Activated T-cell treated with anti-CD3 and anti-CD28 coated beads for 1 hour (primary cell): ENCODE results near the gene OR7D2.
"Not testable (repeated sequence)": the region's sequence is repeated elsewhere in the genome, so short reads cannot be mapped to it uniquely, and the experiment has no call there.

Experiments used
- DNase-seq: peaks from one replicate; pipeline ENCODE4 v3.0.0-alpha.2; 2020; ENCODE audit warnings: low read depth

OR7D2 gene

GRCh38 chr19:9178901-9179300 is at the start of gene OR7D2:
Gene OR7D2 (plus strand): TSS chr19:9178979. CDS start chr19:9185782, 6,803 bp downstream.
- no peak for DNase-seq

- no peak for DNase-seq
Observed at GRCh38 chr19:9130965-9131364, 47.8 kb upstream of the OR7D2 start.

DNA sequence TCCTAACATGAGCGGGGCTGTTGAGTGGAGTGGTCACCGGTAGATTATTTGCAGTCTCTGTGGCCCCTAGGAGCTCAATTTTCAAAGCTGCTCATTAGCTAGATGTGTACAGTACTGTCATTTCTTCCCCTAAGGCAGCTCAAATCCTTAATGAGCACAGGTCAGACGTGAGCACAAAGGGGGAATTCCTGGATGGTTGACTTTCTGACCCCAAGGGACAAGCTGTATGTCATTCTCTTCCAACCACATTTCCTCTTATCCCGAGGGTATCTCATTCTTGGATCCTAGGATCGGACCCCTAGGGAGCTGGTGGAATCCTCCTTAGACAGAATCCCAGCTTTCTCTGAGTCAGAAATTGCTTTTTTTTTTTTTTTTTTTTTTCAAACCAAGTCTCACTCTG is 46.4 kb upstream of the OR7D2 start:
- no peak for DNase-seq

GRCh38 chr19:9139609-9140158 is 39.1 kb upstream of the OR7D2 start:
- DNase-seq: no peak

DNA sequence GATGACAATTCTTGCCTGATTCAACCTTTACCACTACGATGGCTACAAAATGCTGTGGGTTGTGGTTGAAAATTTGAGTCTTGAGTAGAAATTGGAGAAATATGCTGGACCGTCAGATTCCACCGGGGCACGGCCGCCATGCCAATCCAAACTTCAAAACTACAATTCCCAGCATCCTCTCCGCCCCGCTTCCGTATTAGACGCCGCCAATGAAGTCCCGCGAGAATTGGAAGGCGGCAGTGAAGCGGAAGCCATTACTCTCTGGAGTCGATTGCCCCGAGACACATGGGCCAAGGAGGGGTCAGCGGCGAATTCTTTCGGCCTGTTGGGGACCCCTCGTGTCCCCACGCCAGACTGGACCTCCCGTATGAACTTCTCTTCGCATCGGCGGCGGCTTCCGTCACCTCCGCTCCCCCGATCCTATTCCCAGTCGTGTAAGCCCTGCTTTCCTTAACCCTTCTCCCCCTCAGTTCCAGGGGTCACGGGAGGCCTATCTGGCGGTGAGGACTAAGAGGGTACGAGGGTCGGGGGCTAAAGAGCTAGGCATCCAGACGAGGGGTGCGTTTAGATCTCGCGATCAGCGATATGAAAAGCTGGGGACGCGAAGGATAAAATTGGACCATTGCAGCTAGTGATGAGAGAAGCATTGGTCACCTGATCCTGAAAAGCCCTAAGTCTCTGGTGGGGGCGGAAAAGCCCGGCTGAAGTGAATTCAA is 38.5 kb upstream of the OR7D2 start, which contains the start of gene ZNF317:
Gene ZNF317, plus strand, starts transcription at position 239 of the 716 bp plus-strand sequence. CDS start 15,620 bp downstream, outside the sequence.
- peak; percentile 82 for DNase-seq

DNA sequence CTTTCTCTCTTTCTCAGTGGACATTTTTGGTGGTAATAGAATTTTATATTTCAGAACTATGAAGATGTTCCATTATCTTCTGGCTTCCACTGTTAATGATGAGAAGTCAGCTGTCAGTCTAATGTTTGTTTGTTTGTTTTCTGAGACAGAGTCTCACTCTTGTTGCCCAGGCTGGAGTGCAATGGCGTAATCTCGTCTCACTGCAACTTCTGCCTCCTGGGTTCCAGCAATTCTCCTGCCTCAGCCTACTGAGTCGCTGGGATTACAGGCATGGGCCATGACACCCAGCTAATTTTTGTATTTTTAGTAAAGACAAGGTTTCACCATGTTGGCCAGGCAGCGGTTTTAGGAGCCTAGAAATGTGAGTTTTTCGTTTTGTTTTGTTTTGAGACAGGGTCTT is 33.9 kb upstream of the OR7D2 start:
- no peak for DNase-seq

DNA sequence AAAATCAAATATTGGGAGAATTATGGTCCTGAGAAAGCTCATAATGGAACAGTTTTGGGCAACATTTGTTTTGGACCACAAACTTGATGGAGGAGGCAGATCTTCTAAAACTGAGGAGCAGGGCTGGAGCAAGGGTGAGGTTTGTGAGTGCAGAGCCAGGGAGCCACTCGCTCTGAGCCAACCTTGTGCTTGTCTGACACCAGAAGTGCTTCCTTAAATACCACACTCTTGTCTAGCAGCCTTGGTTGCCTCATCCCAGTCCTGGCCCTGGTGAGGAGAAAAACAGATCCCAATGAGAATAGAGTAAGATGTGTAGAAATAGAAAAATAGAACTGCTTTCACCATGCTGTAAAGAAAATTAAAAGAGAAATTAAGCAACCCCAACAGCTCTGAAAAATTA is 31.9 kb upstream of the OR7D2 start:
- DNase-seq: no peak

DNA sequence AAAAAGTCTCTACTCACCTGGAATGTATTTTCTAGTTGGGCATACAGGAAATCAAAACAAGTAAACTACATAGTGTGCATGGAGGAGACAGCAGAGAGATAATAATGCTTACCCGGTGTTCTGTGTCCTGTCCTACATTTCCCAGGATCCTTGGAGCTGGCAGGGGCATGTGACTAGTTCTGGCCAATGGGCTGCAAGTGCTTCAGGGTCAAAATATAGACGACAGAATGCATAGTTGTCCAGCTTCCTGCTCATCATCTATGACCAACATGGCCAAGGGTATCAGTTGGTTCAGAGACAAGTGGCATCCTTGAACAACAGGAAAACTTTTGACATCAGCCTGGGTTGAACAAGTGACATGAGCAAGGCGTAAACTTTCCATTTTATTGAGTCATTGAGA is 30.1 kb upstream of the OR7D2 start:
- DNase-seq: no peak

DNA sequence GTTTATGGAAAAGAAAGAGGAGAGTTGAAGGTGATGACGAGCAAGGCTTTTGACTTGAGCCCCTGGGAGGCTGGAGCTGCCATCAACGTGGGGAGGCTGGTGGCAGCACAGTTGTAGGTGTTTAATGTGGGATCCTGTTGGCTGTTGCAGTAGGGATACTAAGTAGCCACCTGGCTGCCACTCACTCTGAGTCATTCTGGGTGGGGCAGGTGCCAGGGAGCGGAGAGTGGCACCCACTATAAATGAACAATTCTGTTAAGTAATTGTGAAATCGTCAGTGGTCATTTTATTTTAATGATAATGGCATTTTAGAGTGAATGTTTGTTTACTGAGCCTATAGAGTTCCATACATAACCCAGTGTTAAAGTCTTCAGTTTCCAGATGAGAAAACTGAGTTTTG is 28.8 kb upstream of the OR7D2 start:
- no peak for DNase-seq

GRCh38 chr19:9150650-9151049 is 28.1 kb upstream of the OR7D2 start:
- DNase-seq: no peak

- no peak for DNase-seq
Observed at GRCh38 chr19:9151367-9151766, 27.4 kb upstream of the OR7D2 start.

- DNase-seq: no peak
Observed at GRCh38 chr19:9155591-9155990, 23.2 kb upstream of the OR7D2 start.

- DNase-seq: no peak
Observed at GRCh38 chr19:9156304-9156703, 22.5 kb upstream of the OR7D2 start.

GRCh38 chr19:9159891-9160290 is 18.9 kb upstream of the OR7D2 start:
- no peak for DNase-seq

- no peak for DNase-seq
Observed at GRCh38 chr19:9161427-9161826, 17.4 kb upstream of the OR7D2 start.

- no peak for DNase-seq
Observed at GRCh38 chr19:9165261-9165660, 13.5 kb upstream of the OR7D2 start.

DNA sequence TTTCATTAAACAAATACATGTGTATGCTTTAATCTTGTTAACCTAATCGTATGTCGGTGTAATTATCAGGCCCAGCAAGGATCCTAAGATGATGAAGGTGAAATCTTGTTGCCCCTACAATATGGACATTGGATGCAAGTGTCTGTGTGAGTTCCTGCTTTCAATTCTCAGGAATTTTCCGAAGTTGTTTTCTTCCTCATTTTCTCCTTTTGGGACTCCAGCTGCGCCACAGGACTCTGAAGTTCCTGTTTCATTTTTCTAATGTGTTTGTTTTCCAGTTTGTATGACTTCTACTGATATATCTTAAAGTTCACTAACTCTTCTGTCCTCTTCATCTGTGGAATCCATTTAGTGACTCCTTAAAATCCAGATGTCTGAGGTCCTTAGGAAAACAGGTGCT is 11.9 kb upstream of the OR7D2 start:
- no peak for DNase-seq

GRCh38 chr19:9171393-9171991 is 7.3 kb upstream of the OR7D2 start:
- no peak for DNase-seq

DNA sequence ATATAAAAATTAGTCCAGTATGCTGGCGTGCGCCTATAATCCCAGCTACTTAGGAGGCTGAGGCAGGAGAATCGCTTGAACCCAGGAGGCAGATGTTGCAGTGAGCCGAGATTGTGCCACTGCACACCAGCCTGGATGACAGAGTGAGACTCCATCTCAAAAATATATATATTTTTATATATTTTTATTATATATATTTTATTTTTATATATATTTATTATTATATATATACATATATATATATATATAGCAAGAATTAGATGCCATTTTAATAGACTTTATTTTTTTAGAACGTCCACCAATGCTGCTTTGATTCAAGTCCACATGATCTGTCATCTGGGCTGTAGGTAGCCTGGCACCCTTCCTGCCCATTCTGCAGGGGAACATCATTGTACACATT is 3.5 kb upstream of the OR7D2 start:
- DNase-seq: no peak

DNA sequence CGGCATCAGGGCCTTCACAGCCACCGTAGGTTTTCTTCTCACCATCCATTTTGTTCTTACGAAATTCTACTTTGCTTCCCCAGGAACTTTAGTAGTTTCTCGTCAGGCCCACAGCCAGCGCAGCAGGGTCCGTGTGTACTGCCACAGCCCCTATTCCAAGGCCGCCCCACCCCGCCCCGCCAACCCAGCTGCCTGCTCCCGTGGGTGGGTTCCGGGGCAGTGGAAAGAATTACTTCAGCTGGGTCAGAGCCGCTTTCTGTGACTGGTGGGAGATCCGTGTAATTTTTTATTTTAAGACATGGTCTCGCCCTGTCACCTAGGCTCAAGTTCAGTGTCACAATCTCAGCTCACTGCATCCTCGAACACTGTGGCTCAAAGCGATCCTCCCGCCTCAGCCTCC is 4.2 kb downstream of the OR7D2 start:
- DNase-seq: no peak

GRCh38 chr19:9187191-9187590 is 8.4 kb downstream of the OR7D2 start:
- DNase-seq: no peak

DNA sequence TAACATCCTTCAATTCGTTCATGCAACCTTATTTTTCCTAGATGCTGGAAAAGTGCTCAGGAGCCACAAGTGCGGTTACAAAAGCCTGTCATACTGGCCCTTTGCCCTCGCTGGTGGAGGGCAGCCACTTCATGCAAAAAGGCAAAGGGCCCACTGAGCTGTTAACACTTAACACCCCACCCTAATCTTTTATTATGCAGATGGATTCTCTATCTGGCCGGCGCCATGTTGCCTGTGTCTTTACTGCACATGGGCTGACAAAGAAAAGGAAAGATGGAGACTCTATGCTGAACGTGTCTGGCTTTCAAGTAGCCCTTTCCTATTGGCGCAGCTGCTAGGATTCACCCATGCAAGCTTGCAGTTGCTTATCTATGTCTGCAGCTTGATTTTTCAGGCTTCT is 10.8 kb downstream of the OR7D2 start:
- DNase-seq: no peak

DNA sequence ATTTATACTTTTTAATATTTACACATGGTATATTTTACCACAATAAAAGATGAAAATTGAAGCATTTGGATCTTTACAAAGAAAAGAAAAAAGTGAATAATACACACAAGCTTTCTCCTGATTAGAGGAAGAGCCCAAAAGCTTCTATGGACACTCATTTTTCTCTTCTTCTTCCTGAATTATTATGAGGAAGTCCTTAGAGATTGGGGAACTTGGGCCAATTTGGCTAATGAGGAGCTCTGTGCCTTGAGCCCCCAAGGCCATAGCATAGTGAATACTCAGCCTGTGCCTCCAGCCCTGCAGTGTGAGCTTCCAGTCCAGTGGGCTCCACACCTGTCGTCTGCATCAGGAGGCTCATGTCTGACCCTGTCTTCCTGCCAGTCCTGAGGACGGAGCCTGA is 19.3 kb downstream of the OR7D2 start:
- not testable (repeated sequence) for DNase-seq
